A673 (cell line): ENCODE data around the gene SNRNP70.

Source experiments
- EZH2 ChIP-seq: fragments of 200-600 bp; sonication (generic); IDR thresholded peaks from 2 replicates; pipeline ENCODE4 v1.6.1; 2017; ENCODE audit warnings: borderline replicate concordance, low read depth, mild to moderate bottlenecking, mixed read lengths, antibody characterized with exemption, low read length; ENCODE audit not compliant: poor library complexity, severe bottlenecking
- TF ChIP-seq, protein P1 (sequence below): fragments of 300-800, 200-600 bp; sonication (generic); conservative IDR thresholded peaks from 2 replicates; pipeline ENCODE4 v1.5.1; 2017; ENCODE audit warnings: low read depth, mild to moderate bottlenecking, antibody characterized with exemption, low read length, moderate library complexity, mixed read lengths

- TF ChIP-seq, protein P1, sequence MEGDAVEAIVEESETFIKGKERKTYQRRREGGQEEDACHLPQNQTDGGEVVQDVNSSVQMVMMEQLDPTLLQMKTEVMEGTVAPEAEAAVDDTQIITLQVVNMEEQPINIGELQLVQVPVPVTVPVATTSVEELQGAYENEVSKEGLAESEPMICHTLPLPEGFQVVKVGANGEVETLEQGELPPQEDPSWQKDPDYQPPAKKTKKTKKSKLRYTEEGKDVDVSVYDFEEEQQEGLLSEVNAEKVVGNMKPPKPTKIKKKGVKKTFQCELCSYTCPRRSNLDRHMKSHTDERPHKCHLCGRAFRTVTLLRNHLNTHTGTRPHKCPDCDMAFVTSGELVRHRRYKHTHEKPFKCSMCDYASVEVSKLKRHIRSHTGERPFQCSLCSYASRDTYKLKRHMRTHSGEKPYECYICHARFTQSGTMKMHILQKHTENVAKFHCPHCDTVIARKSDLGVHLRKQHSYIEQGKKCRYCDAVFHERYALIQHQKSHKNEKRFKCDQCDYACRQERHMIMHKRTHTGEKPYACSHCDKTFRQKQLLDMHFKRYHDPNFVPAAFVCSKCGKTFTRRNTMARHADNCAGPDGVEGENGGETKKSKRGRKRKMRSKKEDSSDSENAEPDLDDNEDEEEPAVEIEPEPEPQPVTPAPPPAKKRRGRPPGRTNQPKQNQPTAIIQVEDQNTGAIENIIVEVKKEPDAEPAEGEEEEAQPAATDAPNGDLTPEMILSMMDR: no peak
- TF ChIP-seq EZH2: no peak
These were observed 70.6 kb downstream of the SNRNP70 start for GRCh38 chr19:49155820-49156346.
